GM10248 (cell line): ENCODE data around the gene ABLIM2.

Experiments
- CTCF ChIA-PET: fragments of 300-600 bp; sonication (Branson Sonifier 250); formaldehyde crosslinking; extraction: SDS; loops from one replicate; lab custom pipeline; 2021; ENCODE audit warnings: antibody characterized with exemption; lab: Yijun Ruan, JAX
- POLR2A ChIA-PET: fragments of 350-650 bp; sonication (Branson Sonifier 250); formaldehyde crosslinking; extraction: SDS; loops from one replicate; lab custom pipeline; 2020; ENCODE audit warnings: antibody characterized with exemption; lab: Yijun Ruan, JAX
- DNase-seq: peaks from one replicate; pipeline ENCODE4 v3.0.0; 2012; ENCODE audit errors: extremely low spot score
- CTCF ChIP-seq: IDR thresholded peaks from 2 replicates; pipeline ENCODE4 v1.5.1; 2012; ENCODE audit warnings: mild to moderate bottlenecking, low read depth; ENCODE audit errors: extremely low read depth, missing control alignments, control extremely low read depth

Gene ABLIM2

GRCh38 chr4:8088966-8089491 lies 69.6 kb downstream of the ABLIM2 start:
- no peak for DNase-seq
- POLR2A ChIA-PET: no interaction called here
- no peak for TF ChIP-seq CTCF
- CTCF ChIA-PET: no interaction called here

DNA sequence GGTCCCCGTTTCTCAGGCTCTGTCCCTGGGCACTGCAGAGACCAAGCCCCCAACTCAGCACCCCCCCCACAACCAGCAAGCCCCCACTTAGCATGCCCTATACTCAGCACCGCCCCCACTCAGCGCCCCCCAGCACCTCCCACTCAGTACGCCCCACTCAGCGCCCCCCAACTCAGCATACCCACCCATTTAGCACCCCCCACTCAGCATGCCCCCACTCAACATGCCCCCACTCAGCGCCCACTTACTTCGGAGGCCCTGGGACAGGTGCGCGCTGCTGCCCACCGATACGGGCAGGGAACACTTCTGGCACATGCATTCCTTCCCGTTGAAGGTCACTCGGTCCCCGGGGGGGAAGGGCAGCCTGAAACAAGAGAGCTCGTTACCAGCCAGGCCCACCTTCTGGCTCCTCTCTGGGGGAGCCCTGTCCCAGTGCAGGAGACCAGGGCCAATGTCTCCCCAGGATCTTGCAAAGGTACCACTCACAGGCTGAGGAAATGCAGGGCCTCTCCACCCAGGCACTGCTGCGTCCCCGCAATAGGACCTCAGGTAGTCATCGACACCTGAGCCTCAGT lies 70.6 kb downstream of the ABLIM2 start:
- ChIA-PET CTCF (no interaction called here), POLR2A (no interaction called here)
- TF ChIP-seq CTCF: no peak
- DNase-seq: no peak

DNA sequence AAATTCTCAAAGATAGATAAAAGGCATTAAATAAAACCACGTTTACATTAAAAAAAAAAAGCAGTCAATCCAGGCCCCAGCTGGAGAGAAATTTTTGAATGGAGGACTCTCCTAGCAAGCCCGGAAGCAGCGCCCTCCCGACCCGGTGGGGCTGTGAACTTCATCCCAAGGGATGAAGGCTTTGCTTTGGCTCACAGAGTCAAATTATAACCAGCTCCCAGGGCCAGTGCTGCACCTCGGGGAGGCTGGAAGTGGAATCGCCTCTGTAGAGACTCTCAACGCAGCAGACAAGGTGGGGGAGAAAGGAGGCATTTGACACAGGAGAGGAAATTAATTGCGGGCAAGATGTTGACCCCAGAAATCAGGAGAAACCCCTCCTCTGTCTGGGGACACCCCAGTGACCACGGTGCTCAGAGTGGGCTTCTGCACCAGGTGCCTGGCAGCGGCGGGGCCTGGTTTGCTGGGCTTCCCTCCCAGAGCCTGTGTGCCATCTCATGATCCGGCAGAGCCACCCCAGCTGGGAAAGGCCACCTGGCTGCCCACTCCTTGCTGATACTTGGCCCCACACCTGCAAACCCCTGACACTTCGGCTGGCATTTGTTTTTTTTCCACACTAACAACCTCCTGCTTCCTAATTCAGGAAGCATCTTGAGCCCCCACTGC lies 71.7 kb downstream of the ABLIM2 start:
- DNase-seq: no peak
- CTCF ChIA-PET: no interaction called here
- POLR2A ChIA-PET: no interaction called here
- no peak for TF ChIP-seq CTCF

- no peak for DNase-seq
- no peak for TF ChIP-seq CTCF
- ChIA-PET POLR2A (no interaction called here), CTCF (no interaction called here)
Measured at GRCh38 chr4:8085491-8086117, 73.0 kb downstream of the ABLIM2 start.

- TF ChIP-seq CTCF: no peak
- ChIA-PET CTCF (no interaction called here), POLR2A (no interaction called here)
- no peak for DNase-seq
Measured at GRCh38 chr4:8084712-8085490, 73.7 kb downstream of the ABLIM2 start.

- no peak for DNase-seq
- ChIA-PET CTCF (no interaction called here), POLR2A (no interaction called here)
- TF ChIP-seq CTCF: no peak
Measured at GRCh38 chr4:8084031-8084660, 74.5 kb downstream of the ABLIM2 start.
